GM12872 (cell line): ENCODE measurements around the gene TNK2.

Experiments used
- CTCF ChIP-seq: IDR thresholded peaks from 3 replicates; pipeline ENCODE4 v1.5.1; 2011; ENCODE audit warnings: low read depth, mild to moderate bottlenecking, low read length, moderate library complexity; ENCODE audit not compliant: insufficient read depth

The TNK2 gene

GRCh38 chr3:195839260-195840010 is 68.9 kb downstream of the TNK2 start:
- TF ChIP-seq CTCF, result no peak

- TF ChIP-seq CTCF, result no peak
Measured at GRCh38 chr3:195838714-195839113, 69.6 kb downstream of the TNK2 start.

GRCh38 chr3:195836476-195837135 is 71.7 kb downstream of the TNK2 start:
- TF ChIP-seq CTCF, result no peak

GRCh38 chr3:195835791-195836190 is 72.6 kb downstream of the TNK2 start:
- TF ChIP-seq CTCF, result no peak

- TF ChIP-seq CTCF, result no peak
Measured at GRCh38 chr3:195834675-195835583, 73.4 kb downstream of the TNK2 start.

GRCh38 chr3:195829897-195830254 is 78.5 kb downstream of the TNK2 start:
- no peak for TF ChIP-seq CTCF

GRCh38 chr3:195828762-195829161 is 79.6 kb downstream of the TNK2 start:
- no peak for TF ChIP-seq CTCF
